ENCODE results near the gene PEX5L.

GRCh38 chr3:180072786-180073185, 36.0 kb upstream of the PEX5L start:
- TF ChIP-seq CTCF (IDR thresholded peaks at IDR 0.05) (no peak), POLR2A (IDR thresholded peaks at IDR 0.05) (no peak)

Measured in esophagus squamous epithelium (tissue), 4 donors.